K562 (cell line): ENCODE results near the gene DCAF6. TPM values are rescaled to one million over a fixed set of nuclear protein-coding genes. Genes with fewer than 3 reads are reported as not detected.
A peak's percentile ranks its signal among the peaks of the same experiment; 100 is the strongest.

Source experiments
- ATAC-seq: fragments of 200-7000 bp; cut with Tn5 transposase; 3 replicates; pipeline ENCODE4 v1.9.1; 2020; ENCODE audit warnings: moderate library complexity
- BruUV-seq: library from RNA; stranded (reverse); fragments of 400-500 nt; replicated peaks from 2 replicates; lab custom pipeline; 2021; lab: Mats Ljungman, UMichigan
- CTCF ChIA-PET: fragments of 300-600 bp; formaldehyde crosslinking; extraction: SDS; loops from one replicate; lab custom pipeline; 2021; ENCODE audit warnings: low intra/inter-chr PET ratio; lab: Yijun Ruan, JAX
- POLR2A ChIA-PET: fragments of 300-600, 350-650 bp; sonication (Branson Sonifier 250); formaldehyde crosslinking; extraction: SDS; loops from one replicate; lab custom pipeline; 2021; ENCODE audit warnings: antibody characterized with exemption, inconsistent platforms; lab: Yijun Ruan, JAX
- DNase-seq, 4 experiments: peaks; one replicate each; pipeline versions ENCODE4 v3.0.0 to v3.0.0-alpha.2; 2011 to 2018; ENCODE audit warnings: low spot score in 3 of 4, mixed read lengths in 3 of 4; ENCODE audit errors: extremely low read depth in 1 of 4
- FAIRE-seq: peaks from 2 replicates; lab custom pipeline; 2011; peaks lifted over from hg19 to GRCh38; lab: Jason Lieb, UNC
- H2AFZ ChIP-seq: 2 replicates; pipeline ENCODE4 v1.6.0; 2011; ENCODE audit warnings: low read depth, low read length, control low read depth, inconsistent platforms
- H3K27ac ChIP-seq: fragments of 200-600 bp; 3 replicates; pipeline ENCODE4 v1.8.0; 2011; ENCODE audit warnings: low read depth, mild to moderate bottlenecking, control low read depth, inconsistent platforms, low read length, moderate library complexity, mixed read lengths; ENCODE audit errors: extremely low read depth
- H3K27me3 ChIP-seq, 2 experiments: fragments of 300-600 bp in 1 of 2; 2 replicates in 1 of 2; 3 replicates in 1 of 2; pipeline versions ENCODE4 v1.6.0 to v1.8.0; 2011; ENCODE audit warnings: inconsistent platforms in 2 of 2, low read length in 2 of 2, mild to moderate bottlenecking in 1 of 2, mixed read lengths in 1 of 2, moderate library complexity in 1 of 2; ENCODE audit not compliant: control insufficient read depth in 2 of 2, insufficient read depth in 2 of 2
- H3K36me3 ChIP-seq: fragments of 300-600 bp; 3 replicates; pipeline ENCODE4 v1.8.0; 2011; ENCODE audit warnings: mild to moderate bottlenecking, low read length, inconsistent platforms; ENCODE audit not compliant: control insufficient read depth, insufficient read depth
- H3K4me1 ChIP-seq, 2 experiments: fragments of 200-600 bp in 1 of 2; replicated peaks in 1 of 2; 2 replicates in 1 of 2; 3 replicates in 1 of 2; pipeline versions ENCODE4 v1.5.1 to v1.8.0; 2011; ENCODE audit warnings: inconsistent platforms in 2 of 2, low read length in 2 of 2, mild to moderate bottlenecking in 1 of 2, mixed read lengths in 1 of 2, moderate library complexity in 1 of 2; ENCODE audit not compliant: control insufficient read depth in 2 of 2, insufficient read depth in 2 of 2
- H3K4me2 ChIP-seq: 2 replicates; pipeline ENCODE4 v1.6.1; 2011; ENCODE audit warnings: low read length, control low read depth, inconsistent platforms, mixed read lengths; ENCODE audit not compliant: insufficient read depth
- H3K4me3 ChIP-seq: fragments of 200-600 bp; sonication (generic), shearing (Covaris generic); 2 replicates; pipeline ENCODE4 v1.5.1; 2016; ENCODE audit warnings: control low read depth, inconsistent platforms
- H3K79me2 ChIP-seq: fragments of 200-600 bp; 3 replicates; pipeline ENCODE4 v1.8.0; 2011; ENCODE audit warnings: low read length, inconsistent platforms; ENCODE audit not compliant: control insufficient read depth, insufficient read depth
- H3K9ac ChIP-seq, 2 experiments: 2 replicates each; pipeline versions ENCODE4 v1.6.0 to v1.6.1; 2011; ENCODE audit warnings: low read depth in 2 of 2, low read length in 2 of 2, control low read depth in 1 of 2, inconsistent platforms in 1 of 2, mild to moderate bottlenecking in 1 of 2, mixed read lengths in 1 of 2; ENCODE audit not compliant: insufficient read depth in 1 of 2
- H3K9me1 ChIP-seq: one replicate; pipeline ENCODE4 v1.6.0; 2011; ENCODE audit warnings: inconsistent platforms, mild to moderate bottlenecking, low read length, moderate library complexity; ENCODE audit not compliant: control insufficient read depth, insufficient read depth
- H3K9me3 ChIP-seq: replicated peaks from 2 replicates; pipeline ENCODE4 v1.5.1; 2011; ENCODE audit warnings: low read depth, low read length, inconsistent platforms; ENCODE audit not compliant: control insufficient read depth, insufficient read depth
- H4K20me1 ChIP-seq: replicated peaks from 2 replicates; pipeline ENCODE4 v1.6.1; 2011; ENCODE audit warnings: low read length, inconsistent platforms, mixed read lengths; ENCODE audit not compliant: control insufficient read depth, insufficient read depth
- ARID4B ChIP-seq: sonication (generic); formaldehyde crosslinking; IDR thresholded peaks from 2 replicates; pipeline ENCODE4 v1.8.0; 2022; ENCODE audit warnings: mild to moderate bottlenecking, missing genetic modification reagents
- CEBPB ChIP-seq: fragments of 450-650 bp; IDR thresholded peaks from 2 replicates; pipeline ENCODE4 v1.6.1; 2016; ENCODE audit warnings: missing genetic modification characterization, missing compliant biosample characterization
- CEBPG ChIP-seq, 3 experiments: fragments of 200-800 bp in 1 of 3; sonication (Bioruptor generic) in 1 of 3; sonication (generic) in 1 of 3; formaldehyde crosslinking in 1 of 3; IDR thresholded peaks in 2 of 3; conservative IDR thresholded peaks in 1 of 3; 2 replicates each; pipeline versions ENCODE4 v1.6.1 to v1.8.0; 2016 to 2022; ENCODE audit warnings: missing compliant biosample characterization in 2 of 3, missing genetic modification characterization in 2 of 3, mild to moderate bottlenecking in 1 of 3, missing genetic modification reagents in 1 of 3
- FUS ChIP-seq: fragments of 200-400 bp; formaldehyde crosslinking; optimal IDR thresholded peaks from 2 replicates; pipeline ENCODE3; 2017; ENCODE audit warnings: low read depth, low read length
- HLTF ChIP-seq: fragments of 450-650 bp; IDR thresholded peaks from 2 replicates; pipeline ENCODE4 v1.6.1; 2016
- MLX ChIP-seq, 2 experiments: fragments of 450-650 bp in 1 of 2; sonication (generic) in 1 of 2; formaldehyde crosslinking; conservative IDR thresholded peaks; 2 replicates each; pipeline versions ENCODE4 v1.4.0 to v1.8.1; 2020 to 2022; ENCODE audit warnings: mild to moderate bottlenecking in 1 of 2, missing genetic modification reagents in 1 of 2
- MYNN ChIP-seq, 2 experiments: sonication (generic); formaldehyde crosslinking in 1 of 2; IDR thresholded peaks; 2 replicates each; pipeline versions ENCODE4 v1.5.0 to v1.6.1; 2016 to 2020; ENCODE audit warnings: antibody characterized with exemption in 1 of 2, missing genetic modification reagents in 1 of 2
- NR2C1 ChIP-seq, 2 experiments: fragments of 450-650 bp; IDR thresholded peaks; 2 replicates each; pipeline ENCODE4 v1.6.1; 2017; ENCODE audit warnings: mild to moderate bottlenecking in 2 of 2, antibody characterized with exemption in 1 of 2, inconsistent platforms in 1 of 2, missing compliant biosample characterization in 1 of 2, missing genetic modification characterization in 1 of 2
- POLR2A ChIP-seq: fragments of 450-650 bp; conservative IDR thresholded peaks from 2 replicates; pipeline ENCODE4 v1.6.1; 2016
- RBM25 ChIP-seq: fragments of 200-400 bp; formaldehyde crosslinking; IDR thresholded peaks from 2 replicates; pipeline ENCODE4 v1.6.1; 2018; ENCODE audit warnings: low read length, low read depth, moderate library complexity; ENCODE audit not compliant: severe bottlenecking
- SMAD3 ChIP-seq: fragments of 450-650 bp; formaldehyde crosslinking; conservative IDR thresholded peaks from 2 replicates; pipeline ENCODE4 v1.4.0; 2020; ENCODE audit warnings: mild to moderate bottlenecking
- SRF ChIP-seq, 2 experiments: fragments of 250-450, 450-650 bp in 1 of 2; sonication (Bioruptor Pico) in 1 of 2; sonication (generic) in 1 of 2; formaldehyde crosslinking; IDR thresholded peaks; 2 replicates each; pipeline versions ENCODE4 v1.5.0 to v1.5.1; 2020 to 2022; ENCODE audit warnings: mild to moderate bottlenecking in 1 of 2, missing genetic modification reagents in 1 of 2
- SUPT5H ChIP-seq: fragments of 450-650 bp; IDR thresholded peaks from 2 replicates; pipeline ENCODE4 v1.6.1; 2016
- ZNF121 ChIP-seq: sonication (generic); formaldehyde crosslinking; conservative IDR thresholded peaks from 2 replicates; pipeline ENCODE4 v1.8.0; 2022; ENCODE audit warnings: missing genetic modification reagents
- ZNF175 ChIP-seq: fragments of 200-800 bp; sonication (Bioruptor generic); IDR thresholded peaks from 2 replicates; pipeline ENCODE4 v1.6.1; 2016; ENCODE audit warnings: low read depth, mild to moderate bottlenecking, missing genetic modification characterization, missing compliant biosample characterization
- WGBS: fragments of 100-300 bp; shearing (Covaris generic); methylation state at CpG from one replicate; pipeline ENCODE4 v1.1.6; 2016; ENCODE audit warnings: low coverage, mixed read lengths; ENCODE audit not compliant: insufficient coverage; ENCODE audit errors: missing lambda C conversion rate; 5-methylcytosine and 5-hydroxymethylcytosine counted together
- in situ Hi-C: fragments of 300-500 bp; cut with MboI; formaldehyde crosslinking; loops from 4 replicates; pipeline ENCODE4 v1.15.0; 2018; ENCODE audit warnings: inconsistent platforms, mixed read lengths
- intact Hi-C: fragments of 100-400 bp; cut with micrococcal nuclease; formaldehyde crosslinking; loops from 2 replicates; pipeline ENCODE4 v1.14.2; 2022
- polyA plus RNA-seq, 8 experiments: library from polyadenylated mRNA; depleted of rRNA in 4 of 8; stranded (reverse) in 5 of 8; unstranded in 3 of 8; fragments of >200 nt; fragmentation: Nextera tagmentation in 2 of 8; fragmentation: Illumina TruSeq in 1 of 8; extraction: Ambion mirVana in 2 of 8; extraction: Trizol in 1 of 8; gene quantifications; 2 replicates each; pipeline versions ENCODE4 v1.2.1 to v1.2.3, GENCODE V29; 2011 to 2014; ENCODE audit warnings: inconsistent platforms in 1 of 8, missing spikeins in 1 of 8
- total RNA-seq, 7 experiments: library from RNA; depleted of rRNA in 6 of 7; stranded (reverse); fragments of >200 nt in 6 of 7; fragmentation: Illumina TruSeq in 2 of 7; extraction: Trizol in 2 of 7; gene quantifications; 2 replicates each; pipeline versions ENCODE4 v1.2.1 to v1.2.3, GENCODE V29; 2011 to 2021; ENCODE audit warnings: low replicate concordance in 1 of 7

The DCAF6 gene
- total and polyA plus RNA-seq, 9 of the 15 experiments (the other 6 are each of a cell fraction or from before 2014, with no cell fraction given) = 19.1 to 102 (median 46.3) TPM

- no peaks in the 10 kb centered on the region for H3K27me3 ChIP-seq
- peaks cover 16% of the 10 kb centered on the region for H3K9me3 ChIP-seq
- H4K20me1 ChIP-seq = no peaks in the 10 kb centered on the region
- H3K4me3 ChIP-seq = no peak within 1 kb of the TSS
- H2AFZ ChIP-seq = no peak within 1 kb of the TSS
- intact Hi-C loops = no loop called here
- ChIA-PET CTCF (no interaction called here), POLR2A (interaction anchor here (0.6 to 3.2 kb wide), 13 partner anchors 9 to 212 kb away, joined by 3 to 29 read pairs (median 3); no protein-coding TSS in a partner anchor)
- DNase-seq (peak in 2 of 4 experiments; percentile 22 to 29), FAIRE-seq (no peak), ATAC-seq (peak; percentile 73)
- no peak within 1 kb of the TSS; a peak in 2 of 4 replicates for H3K9ac ChIP-seq
- no peaks in the 10 kb centered on the region for H3K9me1 ChIP-seq
- TF ChIP-seq NR2C1 (IDR thresholded peaks at IDR 0.05) (peak; percentile 21; the same call in 1 of the 2 replicates), NR2C1 (tag; IDR thresholded peaks at IDR 0.05) (no peak), ZNF121 (CRISPR knock-in tag) (no peak), CEBPB (peak; percentile 82), MYNN (IDR thresholded peaks at IDR 0.05) (no peak), MYNN (CRISPR knock-in tag; IDR thresholded peaks at IDR 0.05) (no peak), ARID4B (CRISPR knock-in tag) (0 out of 2 replicates have a peak, but pooled peaks have one; percentile 28), SRF (CRISPR knock-in tag; IDR thresholded peaks at IDR 0.05) (no peak), HLTF (no peak), POLR2A (0 out of 2 replicates have a peak, but pooled peaks have one; percentile 22), FUS (no peak), RBM25 (no peak), ZNF175 (CRISPR knock-in tag) (no peak), MLX (CRISPR knock-in tag; conservative IDR thresholded peaks at IDR 0.05) (no peak), SMAD3 (no peak), SUPT5H (0 out of 2 replicates have a peak, but pooled peaks have one; percentile 24), CEBPG (CRISPR knock-in tag; IDR thresholded peaks at IDR 0.05) (peak; percentile 51; the same call in 1 of the 2 replicates), CEBPG (tag; conservative IDR thresholded peaks at IDR 0.05 in 1 of 2, IDR thresholded peaks at IDR 0.05 in 1 of 2) (0 out of 4 replicates have a peak, but pooled peaks have one; percentile 6 to 19)
- peaks cover 33% of the 10 kb centered on the region for H3K36me3 ChIP-seq
- in situ Hi-C loops = no loop called here
- no peak within 1 kb of the TSS for H3K4me2 ChIP-seq
- peaks cover 7% of the 10 kb centered on the region; the same call in 1 of the 3 replicates for H3K79me2 ChIP-seq
- BruUV-seq = no TSS peak
- peak within 1 kb of the TSS; percentile 49; the same call in 1 of the 3 replicates for H3K27ac ChIP-seq
- WGBS = 60% methylated on average over 9 of the region's 9 CpGs
- H3K4me1 ChIP-seq = peaks cover 4 to 8% of the 10 kb centered on the region in 2 experiments; a peak in 3 of 5 replicates
Measured at GRCh38 chr1:167913895-167914496, 22.5 kb upstream of the DCAF6 start, which contains the start of gene ADCY10. TSS of gene ADCY10 (minus strand) at chr1:167914134. CDS start at chr1:167905140, 8,994 bp downstream.
